A549 treated with RU486 at 1 μM for 4 hours (cell line): ENCODE results near the gene SFRP2. TPM values are rescaled to one million over a fixed set of nuclear protein-coding genes. Genes with fewer than 3 reads are reported as not detected.

Experiments used
- total RNA-seq: library from RNA; stranded (reverse); fragments of 200-300 nt; extraction: Qiagen RNA extraction; gene quantifications from 5 replicates; pipeline ENCODE4 v1.2.3, GENCODE V29; 2022; ENCODE audit warnings: low read depth

Gene SFRP2
- not detected in 5 replicates for total RNA-seq

GRCh38 chr4:153788413-153789276 lies at the start of gene SFRP2:
Gene SFRP2, minus strand, starts transcription at chr4:153789083. Its CDS starts 248 bp downstream, at chr4:153788835.

GRCh38 chr4:153759407-153760316 lies 29.2 kb downstream of the SFRP2 start, which contains the start of gene RNF175:
Gene RNF175, minus strand, starts transcription at chr4:153760024. Its CDS starts 162 bp downstream, at chr4:153759862.

Other genes starting within 250 kb of the SFRP2 start
- 0.08 to 0.37 TPM (median 0.18 TPM) in 4 of 5 replicates, not detected in the other for gene TLR2, start 104.8 kb downstream of the SFRP2 start, total RNA-seq
- not detected in 5 replicates for gene RNF175, start 29.1 kb downstream of the SFRP2 start, total RNA-seq